ENCODE measurements around the gene NEGR1. TPM values are rescaled to one million over a fixed set of nuclear protein-coding genes. Genes with fewer than 3 reads are reported as not detected.

NEGR1 gene
- total RNA-seq, 1 experiment from 2014 or later = 0.05 TPM

- no peaks in the 10 kb centered on the region for H3K9me2 ChIP-seq (ENCODE audit: insufficient read depth)
- DNase-seq (ENCODE audit: low read depth, low spot score) (no peak), ATAC-seq (no peak)
- no peak overlapping the region for H2AFZ ChIP-seq (ENCODE audit: low read depth, low read length, poor library complexity, severe bottlenecking)
- TF ChIP-seq ZBTB33 (IDR thresholded peaks at IDR 0.05; ENCODE audit: extremely low read depth, insufficient replicate concordance, low read length) = no peak
- no peak for TF ChIP-seq FOSL1 (IDR thresholded peaks at IDR 0.05; ENCODE audit: low read depth)
- no peak for TF ChIP-seq YY1 (IDR thresholded peaks at IDR 0.05; ENCODE audit: extremely low read depth, insufficient replicate concordance, low read depth, low read length)
- no peaks in the 10 kb centered on the region for H3K4me1 ChIP-seq (ENCODE audit: control insufficient read depth in 1 of 2, insufficient read depth in 2 of 2, low read length in 2 of 2)
- H3K27me3 ChIP-seq (ENCODE audit: insufficient read depth, low read length) = no peaks in the 10 kb centered on the region
- H3K79me2 ChIP-seq (ENCODE audit: insufficient read depth, low read length) = no peaks in the 10 kb centered on the region
- no peak overlapping the region for H3K27ac ChIP-seq (ENCODE audit: low read depth, low read length)
- no TSS peak for BruUV-seq (replicated peaks)
- H4K20me1 ChIP-seq (ENCODE audit: insufficient read depth) = no peaks in the 10 kb centered on the region
- H3K9me3 ChIP-seq (ENCODE audit: control insufficient read depth in 1 of 2, insufficient read depth in 1 of 2, low read depth in 1 of 2, low read length in 2 of 2) = peaks cover 3 to 9% of the 10 kb centered on the region in 2 experiments; a peak in 3 of 4 replicates
- no peak overlapping the region for H3K4me3 ChIP-seq (replicated peaks in 1 of 2; ENCODE audit: low read depth in 1 of 2, low read length in 2 of 2)
- no peak overlapping the region for H3K9ac ChIP-seq (ENCODE audit: low read length)
- RAD21 ChIA-PET (ENCODE audit: low non-redundant PET in 1 of 2, low total read pairs in 2 of 2, uncharacterized antibody in 2 of 2, unreplicated experiment in 2 of 2) = no interaction called here
- CTCF ChIA-PET = no interaction called here
- no peaks in the 10 kb centered on the region for H3K36me3 ChIP-seq (ENCODE audit: control insufficient read depth in 1 of 2, insufficient read depth in 2 of 2, low read length in 2 of 2)
- H3K4me2 ChIP-seq (ENCODE audit: low read length) = no peak overlapping the region
- intact Hi-C loops (cut with micrococcal nuclease) = no loop called here
- POLR2A ChIA-PET = no interaction called here
Observed at GRCh38 chr1:72224506-72224905, 57.8 kb downstream of the NEGR1 start.

- no TSS peak for BruUV-seq (replicated peaks)
- H3K79me2 ChIP-seq (ENCODE audit: insufficient read depth, low read length) = no peaks in the 10 kb centered on the region
- H3K9ac ChIP-seq (ENCODE audit: low read length) = no peak overlapping the region
- no peaks in the 10 kb centered on the region for H3K36me3 ChIP-seq (ENCODE audit: control insufficient read depth in 1 of 2, insufficient read depth in 2 of 2, low read length in 2 of 2)
- H3K4me3 ChIP-seq (replicated peaks in 1 of 2; ENCODE audit: low read depth in 1 of 2, low read length in 2 of 2) = no peak overlapping the region
- CTCF ChIA-PET = no interaction called here
- H3K9me2 ChIP-seq (ENCODE audit: insufficient read depth) = no peaks in the 10 kb centered on the region
- peaks cover 3 to 9% of the 10 kb centered on the region in 2 experiments; a peak in 3 of 4 replicates for H3K9me3 ChIP-seq (ENCODE audit: control insufficient read depth in 1 of 2, insufficient read depth in 1 of 2, low read depth in 1 of 2, low read length in 2 of 2)
- RAD21 ChIA-PET (ENCODE audit: low non-redundant PET in 1 of 2, low total read pairs in 2 of 2, uncharacterized antibody in 2 of 2, unreplicated experiment in 2 of 2) = no interaction called here
- no peak for ATAC-seq
- H4K20me1 ChIP-seq (ENCODE audit: insufficient read depth) = no peaks in the 10 kb centered on the region
- no peaks in the 10 kb centered on the region for H3K27me3 ChIP-seq (ENCODE audit: insufficient read depth, low read length)
- POLR2A ChIA-PET = no interaction called here
- H3K27ac ChIP-seq (ENCODE audit: low read depth, low read length) = no peak overlapping the region
- no peak for DNase-seq (ENCODE audit: low read depth, low spot score)
- H2AFZ ChIP-seq (ENCODE audit: low read depth, low read length, poor library complexity, severe bottlenecking) = no peak overlapping the region
- intact Hi-C loops (cut with micrococcal nuclease) = no loop called here
- no peak overlapping the region for H3K4me2 ChIP-seq (ENCODE audit: low read length)
- H3K4me1 ChIP-seq (ENCODE audit: control insufficient read depth in 1 of 2, insufficient read depth in 2 of 2, low read length in 2 of 2) = no peaks in the 10 kb centered on the region
- no peak for TF ChIP-seq EZH2phosphoT487 (IDR thresholded peaks at IDR 0.05; ENCODE audit: borderline replicate concordance)
- no peak for TF ChIP-seq MAX (IDR thresholded peaks at IDR 0.05)
- no peak for TF ChIP-seq ZBTB33 (IDR thresholded peaks at IDR 0.05; ENCODE audit: extremely low read depth, insufficient replicate concordance, low read length)
- no peak for TF ChIP-seq ZNF274 (IDR thresholded peaks at IDR 0.05; ENCODE audit: low read depth, low read length)
- no peak for TF ChIP-seq JUND (IDR thresholded peaks at IDR 0.05)
- TF ChIP-seq SRF (IDR thresholded peaks at IDR 0.05; ENCODE audit: low read depth) = no peak
- no peak for TF ChIP-seq ATF3 (IDR thresholded peaks at IDR 0.05)
- TF ChIP-seq CBX3 (IDR thresholded peaks at IDR 0.05; ENCODE audit: low read depth) = no peak
- TF ChIP-seq ZFX (IDR thresholded peaks at IDR 0.05) = no peak
- TF ChIP-seq SIN3A (IDR thresholded peaks at IDR 0.05; ENCODE audit: low read depth) = no peak
- TF ChIP-seq POLR2A (IDR thresholded peaks at IDR 0.05; ENCODE audit: borderline replicate concordance, extremely low read depth, insufficient read depth, insufficient read length) = no peak
- TF ChIP-seq RAD21 (IDR thresholded peaks at IDR 0.05; ENCODE audit: low read depth) = no peak
- TF ChIP-seq CEBPB (IDR thresholded peaks at IDR 0.05; ENCODE audit: low read depth) = no peak
Observed at GRCh38 chr1:72221811-72222210, 60.5 kb downstream of the NEGR1 start.
